Activated naive CD8-positive, alpha-beta T cell treated with anti-CD3 and anti-CD28 coated beads, Interleukin-2, amount 50 U/mL, for 24 hours (primary cell): ENCODE measurements around the gene CMIP.

Experiments used
- ATAC-seq: fragments of 150-1000 bp; cut with Tn5 transposase; one replicate; pipeline ENCODE4 v1.10.0; 2021
- DNase-seq: peaks from one replicate; pipeline ENCODE4 v3.0.0; 2021
- H3K27ac Mint-ChIP-seq: one replicate; pipeline ENCODE4 v1.8.0; 2021; ENCODE audit warnings: mild to moderate bottlenecking, mixed read lengths
- H3K27me3 Mint-ChIP-seq: one replicate; pipeline ENCODE4 v1.8.0; 2021; ENCODE audit warnings: mixed read lengths
- H3K36me3 Mint-ChIP-seq: one replicate; pipeline ENCODE4 v1.8.0; 2021; ENCODE audit warnings: low read depth, mixed read lengths
- H3K4me1 Mint-ChIP-seq: one replicate; pipeline ENCODE4 v1.8.0; 2021; ENCODE audit warnings: mixed read lengths
- H3K4me3 Mint-ChIP-seq: one replicate; pipeline ENCODE4 v1.8.0; 2021; ENCODE audit warnings: mild to moderate bottlenecking, moderate library complexity, mixed read lengths
- H3K9me3 Mint-ChIP-seq: one replicate; pipeline ENCODE4 v1.8.0; 2021; ENCODE audit warnings: mixed read lengths

The CMIP gene

DNA sequence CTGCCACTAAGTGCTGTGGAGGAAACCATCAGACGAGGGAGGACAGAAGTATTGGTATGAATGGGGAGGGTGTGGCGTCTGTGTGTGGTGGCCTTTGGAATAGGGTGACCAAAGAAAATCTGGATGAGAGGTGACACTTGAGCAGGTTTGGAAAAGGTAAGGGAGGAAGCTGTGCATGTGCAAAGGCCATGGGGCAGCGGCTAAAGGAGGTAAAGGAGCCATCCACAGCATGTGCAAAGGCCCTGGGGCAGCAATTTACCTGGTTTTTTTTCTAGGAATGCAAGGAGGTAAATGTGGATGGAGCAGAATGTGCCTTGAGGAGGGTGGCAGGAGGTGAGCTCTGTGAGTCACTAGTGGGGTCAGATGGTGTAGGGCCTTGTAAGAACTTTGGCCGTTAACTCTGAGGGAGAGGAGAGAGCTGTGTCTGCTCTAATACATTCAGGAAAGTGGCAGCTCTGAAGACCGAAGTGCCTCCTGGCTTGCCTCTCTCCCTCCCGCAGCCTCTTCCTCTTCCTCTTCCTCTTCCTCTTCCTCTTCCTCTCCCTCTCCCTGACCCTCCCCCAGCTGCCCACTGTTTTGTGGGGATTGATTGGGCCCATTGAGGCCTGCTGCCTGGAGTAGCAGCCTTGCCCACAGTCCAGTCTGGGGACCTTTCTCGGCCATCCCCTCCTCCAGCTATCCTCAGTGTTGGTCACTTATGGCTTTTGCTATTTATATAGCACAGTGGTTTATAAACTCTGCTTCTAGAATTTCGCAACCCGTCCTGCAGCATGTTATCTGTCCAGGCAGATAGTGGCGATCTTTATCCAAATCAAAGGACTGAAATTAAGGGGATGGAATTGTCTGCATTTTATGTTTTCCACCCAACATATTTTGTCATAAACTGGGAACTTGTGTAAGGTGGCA lies 38.7 kb downstream of the CMIP start:
- Mint-ChIP-seq H3K36me3 (no peaks in the 10 kb centered on the region), H3K4me3 (no peak overlapping the region), H3K4me1 (peaks cover 51% of the 10 kb centered on the region), H3K27me3 (no peaks in the 10 kb centered on the region), H3K27ac (no peak overlapping the region), H3K9me3 (no peaks in the 10 kb centered on the region)
- ATAC-seq (no peak), DNase-seq (no peak)

DNA sequence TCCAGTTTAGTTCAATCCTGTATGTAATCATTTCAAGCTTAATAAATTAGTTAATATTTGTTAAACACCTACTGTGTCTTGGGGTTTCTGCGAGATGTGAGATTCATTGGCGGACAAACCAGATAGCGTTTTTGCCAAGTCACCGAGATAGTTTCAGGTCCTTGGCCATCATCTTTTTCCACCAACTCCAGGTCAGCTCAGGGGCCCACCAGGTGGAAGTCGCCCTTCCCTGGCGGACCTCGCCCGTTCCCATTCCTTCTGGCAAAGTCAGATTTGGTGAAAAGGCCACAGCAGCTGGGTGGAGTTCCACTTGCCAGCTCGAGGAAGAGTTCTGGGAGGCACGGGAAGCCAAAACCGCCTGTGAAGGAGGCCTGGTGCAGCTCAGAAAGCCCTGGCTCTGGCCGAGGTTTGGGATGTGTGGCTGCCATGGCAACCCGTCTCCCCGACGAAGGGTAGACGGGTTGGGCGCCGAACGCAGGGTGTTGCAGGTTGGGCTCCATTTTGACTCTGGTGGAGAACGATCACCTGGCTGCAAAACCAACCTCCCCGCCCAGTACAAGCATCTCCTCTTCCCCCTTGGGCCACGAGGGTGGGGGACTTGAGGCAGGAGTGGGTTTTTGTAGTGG lies 39.5 kb downstream of the CMIP start:
- ATAC-seq (no peak), DNase-seq (no peak)
- H3K4me3 Mint-ChIP-seq: no peak overlapping the region
- no peaks in the 10 kb centered on the region for H3K36me3 Mint-ChIP-seq
- H3K9me3 Mint-ChIP-seq: no peaks in the 10 kb centered on the region
- H3K27ac Mint-ChIP-seq: no peak overlapping the region
- H3K4me1 Mint-ChIP-seq: peaks cover 49% of the 10 kb centered on the region
- no peaks in the 10 kb centered on the region for H3K27me3 Mint-ChIP-seq

DNA sequence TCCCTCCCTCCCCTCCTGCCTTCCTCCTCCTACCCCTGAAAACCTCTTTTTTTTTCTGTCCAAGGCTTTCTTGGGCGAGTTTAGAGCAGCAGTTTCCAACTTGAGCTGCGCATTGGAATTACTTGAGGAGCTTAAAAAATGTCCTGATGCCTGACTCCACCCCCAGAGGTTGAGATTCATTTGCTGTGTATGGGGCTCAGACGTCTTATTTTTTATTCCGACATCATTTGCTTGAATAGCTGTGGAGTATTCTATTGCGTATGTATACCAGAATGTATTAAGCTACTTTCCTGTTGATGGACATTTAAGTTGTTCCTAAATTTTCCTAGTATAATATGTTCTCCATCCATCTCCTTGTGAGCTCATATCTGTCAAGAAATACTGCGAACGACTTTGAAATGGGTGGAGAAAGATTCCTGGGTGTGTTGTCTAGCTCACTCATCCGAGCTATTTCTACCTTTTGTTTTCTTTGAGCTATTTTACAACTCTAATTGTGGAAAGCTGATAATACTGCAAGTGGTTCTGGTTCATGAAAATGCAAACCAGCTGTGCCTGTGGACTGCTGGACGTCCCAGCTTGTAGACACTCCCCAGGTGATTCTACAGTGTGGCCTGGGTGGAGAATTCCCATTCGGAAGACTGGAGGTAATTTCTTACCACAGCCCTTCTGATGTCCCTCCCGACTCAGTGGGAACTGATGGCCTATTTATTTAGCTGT lies 40.5 kb downstream of the CMIP start:
- no peaks in the 10 kb centered on the region for H3K9me3 Mint-ChIP-seq
- no peak overlapping the region for H3K27ac Mint-ChIP-seq
- DNase-seq (no peak), ATAC-seq (no peak)
- no peaks in the 10 kb centered on the region for H3K27me3 Mint-ChIP-seq
- peaks cover 43% of the 10 kb centered on the region for H3K4me1 Mint-ChIP-seq
- no peaks in the 10 kb centered on the region for H3K36me3 Mint-ChIP-seq
- H3K4me3 Mint-ChIP-seq: no peak overlapping the region

DNA sequence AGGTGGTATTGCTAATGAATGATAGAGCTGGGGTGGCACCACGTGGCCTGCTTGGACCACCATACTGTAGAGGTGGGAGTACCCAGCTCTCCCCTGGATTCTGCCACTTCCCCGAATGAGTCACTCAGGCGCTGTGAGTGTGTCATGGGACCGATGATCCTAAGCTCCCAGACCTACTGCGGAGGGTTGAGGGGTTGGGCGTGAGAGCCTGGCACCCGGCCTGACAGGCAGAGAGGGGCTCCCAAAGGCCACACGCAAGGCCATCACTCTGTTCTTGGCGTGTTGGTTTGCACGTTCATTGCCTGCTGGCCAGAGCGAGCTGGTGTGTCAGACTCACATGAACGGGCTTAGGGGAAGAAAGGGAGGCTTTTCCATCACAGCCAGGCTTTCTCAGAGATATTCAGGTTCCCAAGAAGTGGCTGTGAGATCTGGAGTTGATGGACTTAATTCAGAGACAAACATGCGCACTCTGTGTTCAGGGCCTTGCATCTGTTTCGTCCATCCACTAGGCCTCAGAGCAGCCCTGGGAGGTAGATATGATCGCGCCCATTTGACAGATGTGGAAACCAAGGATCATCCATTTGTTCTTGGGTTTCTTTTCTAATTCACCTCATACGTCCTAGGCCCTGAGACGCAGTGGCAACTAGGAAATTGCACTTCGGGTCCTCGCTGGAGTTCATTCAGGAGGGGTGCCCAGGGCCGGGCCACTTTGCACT lies 41.4 kb downstream of the CMIP start:
- Mint-ChIP-seq H3K27me3 (no peaks in the 10 kb centered on the region), H3K4me1 (peaks cover 40% of the 10 kb centered on the region), H3K27ac (no peak overlapping the region), H3K9me3 (no peaks in the 10 kb centered on the region), H3K4me3 (no peak overlapping the region), H3K36me3 (no peaks in the 10 kb centered on the region)
- no peak for ATAC-seq
- DNase-seq: no peak

DNA sequence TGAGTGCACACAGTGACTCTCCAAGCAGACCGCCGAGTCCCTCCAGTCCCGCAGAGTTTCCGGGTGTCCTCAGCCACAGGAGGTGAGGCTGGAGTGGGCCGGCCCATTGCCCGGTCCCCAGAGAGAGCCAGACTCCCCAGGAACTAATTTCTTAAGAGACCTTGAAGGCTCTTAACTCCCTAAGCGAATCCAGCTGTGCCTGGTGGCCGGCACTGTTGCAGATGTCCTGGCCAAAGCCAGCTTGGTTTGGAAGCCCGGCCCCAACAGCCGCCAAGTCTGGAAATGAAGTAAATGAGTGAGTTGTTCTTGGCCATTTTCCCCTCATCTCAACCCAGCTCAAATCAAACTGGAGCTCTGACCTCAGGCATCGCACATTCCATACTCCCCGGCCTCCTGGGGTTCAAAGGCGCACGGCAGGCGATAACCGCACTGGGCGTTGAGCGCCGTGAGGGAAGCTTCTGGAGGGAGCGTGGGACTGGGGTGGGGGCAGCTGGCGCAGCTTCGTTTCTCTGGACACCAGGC lies 42.0 kb downstream of the CMIP start:
- no peaks in the 10 kb centered on the region for H3K36me3 Mint-ChIP-seq
- H3K27me3 Mint-ChIP-seq: no peaks in the 10 kb centered on the region
- no peaks in the 10 kb centered on the region for H3K9me3 Mint-ChIP-seq
- ATAC-seq (no peak), DNase-seq (no peak)
- peaks cover 34% of the 10 kb centered on the region for H3K4me1 Mint-ChIP-seq
- no peak overlapping the region for H3K4me3 Mint-ChIP-seq
- no peak overlapping the region for H3K27ac Mint-ChIP-seq

DNA sequence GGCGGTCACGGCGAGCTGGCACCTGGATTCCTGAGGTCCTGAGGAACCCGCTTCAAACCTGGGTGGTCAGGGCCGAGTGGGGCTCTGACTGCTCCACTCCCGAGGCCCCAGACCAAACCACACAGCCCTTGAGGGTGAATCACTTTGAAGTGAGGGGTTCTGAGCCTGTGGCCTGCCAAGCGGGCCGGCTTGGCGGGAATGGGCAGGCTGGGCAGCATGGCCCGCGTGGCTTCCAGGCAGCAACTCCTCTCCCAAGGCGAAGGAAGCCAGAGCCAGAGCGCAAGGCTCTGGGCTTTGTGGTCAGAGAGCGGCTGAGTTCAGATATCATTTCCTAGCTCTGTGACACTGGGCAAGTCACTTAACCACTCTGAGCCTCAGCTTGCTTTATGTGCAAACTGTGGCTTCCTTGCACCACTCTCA lies 42.7 kb downstream of the CMIP start:
- H3K27ac Mint-ChIP-seq: no peak overlapping the region
- no peak for ATAC-seq
- H3K36me3 Mint-ChIP-seq: no peaks in the 10 kb centered on the region
- H3K9me3 Mint-ChIP-seq: no peaks in the 10 kb centered on the region
- DNase-seq: no peak
- no peaks in the 10 kb centered on the region for H3K27me3 Mint-ChIP-seq
- no peak overlapping the region for H3K4me3 Mint-ChIP-seq
- H3K4me1 Mint-ChIP-seq: peaks cover 28% of the 10 kb centered on the region

DNA sequence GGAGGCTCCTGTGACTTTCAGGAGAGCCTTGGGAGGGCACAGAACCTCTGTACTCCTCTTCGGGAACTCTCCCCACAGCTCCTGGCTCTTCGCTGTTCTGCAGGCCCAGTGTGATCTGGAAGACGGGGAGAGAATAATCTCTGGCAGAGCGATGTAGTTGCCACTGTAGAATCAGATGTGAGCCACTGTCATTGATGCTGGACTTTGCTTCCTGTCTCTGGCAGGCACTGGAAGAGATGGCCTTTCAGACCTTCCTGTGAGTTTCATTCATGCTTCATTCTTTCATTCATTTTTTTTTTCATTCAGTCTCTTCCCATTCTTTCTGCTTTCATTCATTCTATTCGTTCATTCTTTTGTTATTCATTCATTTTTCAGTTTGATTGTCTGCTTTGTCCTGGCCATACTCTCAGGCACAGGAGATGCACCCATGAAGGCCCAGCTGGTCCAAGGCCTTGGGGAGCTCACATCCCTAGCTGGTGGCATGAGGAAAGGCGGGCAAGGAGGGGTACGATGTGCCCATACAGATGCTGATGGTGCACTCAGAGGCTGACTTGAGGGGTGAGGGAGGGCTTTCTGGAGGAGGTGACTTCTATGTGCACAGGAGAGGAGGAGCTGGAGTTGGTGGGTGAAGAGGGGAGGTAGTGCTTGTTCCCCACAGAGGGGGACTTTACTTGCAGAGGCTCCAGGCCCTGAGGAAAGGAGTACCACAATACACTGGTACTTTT lies 44.2 kb downstream of the CMIP start:
- no peaks in the 10 kb centered on the region for H3K27me3 Mint-ChIP-seq
- no peak overlapping the region for H3K4me3 Mint-ChIP-seq
- no peak overlapping the region for H3K27ac Mint-ChIP-seq
- H3K9me3 Mint-ChIP-seq: no peaks in the 10 kb centered on the region
- DNase-seq (no peak), ATAC-seq (no peak)
- peaks cover 24% of the 10 kb centered on the region for H3K4me1 Mint-ChIP-seq
- H3K36me3 Mint-ChIP-seq: no peaks in the 10 kb centered on the region

DNA sequence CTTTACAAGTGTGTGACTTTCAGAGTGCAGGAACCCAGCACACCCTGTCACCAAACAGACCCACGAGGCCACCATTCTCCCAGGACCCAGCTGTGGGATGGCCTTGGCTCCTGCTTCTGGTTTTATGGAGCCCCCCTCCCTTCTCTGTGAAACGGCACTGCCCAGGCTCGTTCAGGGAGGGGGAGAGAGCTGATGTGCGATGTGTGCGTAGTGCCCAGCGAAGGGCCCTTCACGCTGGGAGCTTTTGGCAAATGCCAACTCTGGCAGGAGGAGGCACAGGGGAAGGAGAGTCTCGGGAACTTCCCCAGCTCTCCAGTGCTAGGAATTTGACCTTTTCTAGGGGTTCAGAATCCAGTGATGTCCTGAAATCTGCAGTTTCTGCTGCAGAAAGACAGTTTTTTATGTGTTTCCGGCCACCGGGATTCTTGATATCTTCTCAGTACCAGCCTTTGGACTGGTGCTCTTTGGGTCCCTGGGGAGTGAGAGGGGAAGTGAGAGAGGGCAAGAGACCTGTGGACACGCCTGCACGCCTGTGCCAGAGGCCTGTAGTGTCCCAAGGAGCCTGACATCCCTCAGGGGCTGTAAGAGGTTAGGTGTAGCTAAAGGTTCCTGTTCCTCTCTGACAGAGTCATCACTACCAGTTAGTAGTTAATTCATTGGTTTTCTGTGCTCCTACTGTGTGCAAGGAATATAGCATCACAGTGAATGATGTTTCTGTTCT lies 45.1 kb downstream of the CMIP start:
- ATAC-seq: no peak
- H3K4me1 Mint-ChIP-seq: peaks cover 25% of the 10 kb centered on the region
- DNase-seq: no peak
- H3K27ac Mint-ChIP-seq: peak overlapping the region; percentile 12
- no peaks in the 10 kb centered on the region for H3K9me3 Mint-ChIP-seq
- no peaks in the 10 kb centered on the region for H3K36me3 Mint-ChIP-seq
- no peak overlapping the region for H3K4me3 Mint-ChIP-seq
- no peaks in the 10 kb centered on the region for H3K27me3 Mint-ChIP-seq

DNA sequence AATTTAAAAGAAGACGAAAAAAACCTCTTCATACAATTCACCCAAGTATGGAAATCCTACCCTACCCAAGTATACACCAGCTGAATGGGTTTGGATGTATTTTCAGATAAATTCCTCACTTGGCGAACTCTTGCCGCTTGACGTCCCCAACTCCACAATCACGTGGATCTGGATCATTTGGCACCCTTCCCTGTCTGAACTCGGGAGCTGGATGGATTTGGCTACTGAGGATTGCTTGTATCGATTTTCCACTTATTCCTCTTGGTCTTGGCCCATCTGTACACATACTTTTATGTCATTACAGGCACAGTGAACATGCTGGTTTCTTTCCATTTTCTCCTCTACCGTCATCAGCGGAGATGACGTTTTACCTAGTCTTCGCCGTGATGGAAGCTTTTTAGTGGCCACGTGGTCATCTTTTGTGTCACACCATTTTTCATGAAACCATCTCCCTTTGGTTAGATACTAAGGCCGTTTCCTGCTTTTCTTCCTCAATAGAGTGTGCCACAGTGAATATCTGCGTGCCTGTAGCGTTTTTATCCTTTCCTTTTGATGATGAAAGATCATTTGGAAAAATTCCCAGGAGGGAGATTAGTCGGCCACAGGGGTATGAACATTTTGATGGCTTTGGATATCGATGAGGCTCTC lies 47.1 kb downstream of the CMIP start:
- Mint-ChIP-seq H3K27me3 (no peaks in the 10 kb centered on the region), H3K9me3 (no peaks in the 10 kb centered on the region), H3K27ac (no peak overlapping the region), H3K4me3 (no peak overlapping the region), H3K36me3 (no peaks in the 10 kb centered on the region), H3K4me1 (peaks cover 27% of the 10 kb centered on the region)
- no peak for ATAC-seq
- no peak for DNase-seq

DNA sequence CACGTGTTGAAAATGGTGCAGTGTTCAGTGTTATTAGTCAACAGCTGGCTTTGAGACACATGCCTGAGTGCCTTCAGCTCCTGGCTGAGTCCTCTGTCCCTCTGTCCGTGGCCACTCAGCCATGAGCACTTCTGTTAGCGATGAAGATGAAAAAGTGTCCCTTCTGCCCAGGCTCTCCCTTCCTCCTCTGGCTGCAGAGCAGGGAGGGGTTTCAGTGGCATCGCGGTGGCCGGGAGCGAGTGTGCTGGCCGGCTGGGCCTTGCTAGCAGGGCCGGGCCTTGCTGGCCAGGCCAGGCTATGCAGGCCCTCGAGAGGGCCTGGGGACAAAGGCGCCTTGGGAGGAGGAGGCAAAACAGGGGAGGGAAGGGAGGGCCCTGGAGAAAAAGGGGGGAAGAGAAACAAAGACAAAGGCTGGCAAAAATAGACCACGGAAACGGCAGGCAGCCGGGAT lies 47.7 kb downstream of the CMIP start:
- Mint-ChIP-seq H3K4me3 (no peak overlapping the region), H3K36me3 (no peaks in the 10 kb centered on the region), H3K9me3 (no peaks in the 10 kb centered on the region), H3K27ac (no peak overlapping the region), H3K27me3 (no peaks in the 10 kb centered on the region), H3K4me1 (peaks cover 27% of the 10 kb centered on the region)
- no peak for ATAC-seq
- DNase-seq: no peak

DNA sequence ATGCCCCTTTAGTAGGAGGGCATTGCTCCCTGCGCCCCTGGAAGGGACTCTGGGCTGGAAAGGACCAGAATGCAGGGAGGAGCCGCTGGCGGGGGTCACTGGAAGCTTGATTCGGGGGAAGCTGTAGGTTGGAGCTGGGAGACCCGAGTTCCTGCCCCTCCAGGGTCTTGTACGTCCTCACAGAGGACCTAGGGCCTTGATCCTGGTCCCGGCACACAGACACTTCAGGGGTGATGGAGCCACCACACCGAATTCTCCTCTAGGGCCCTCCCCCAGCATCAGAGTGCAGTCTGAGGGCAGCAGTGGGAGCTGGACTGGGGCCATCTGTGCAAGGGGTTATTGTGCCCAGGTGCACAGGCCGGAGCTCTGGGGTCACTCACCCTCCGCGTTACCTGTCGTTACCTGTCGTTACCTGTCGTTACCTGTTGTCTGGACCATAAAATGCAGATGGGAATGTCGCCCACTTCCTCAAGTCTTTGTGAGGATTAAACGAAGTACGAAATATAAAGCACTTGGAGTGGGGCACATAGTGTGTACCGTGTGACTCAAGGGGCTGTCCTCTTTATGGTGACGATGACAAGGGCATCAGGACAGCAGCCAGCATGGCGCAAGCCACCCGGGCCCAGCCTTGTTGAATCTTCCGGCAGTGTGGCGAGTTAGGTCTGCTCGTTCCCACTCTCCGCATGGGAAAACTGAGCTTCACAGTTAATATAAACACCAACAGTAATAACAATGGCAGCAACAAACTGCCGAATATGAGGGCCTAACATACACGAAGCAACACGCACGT lies 48.6 kb downstream of the CMIP start:
- no peak for ATAC-seq

DNA sequence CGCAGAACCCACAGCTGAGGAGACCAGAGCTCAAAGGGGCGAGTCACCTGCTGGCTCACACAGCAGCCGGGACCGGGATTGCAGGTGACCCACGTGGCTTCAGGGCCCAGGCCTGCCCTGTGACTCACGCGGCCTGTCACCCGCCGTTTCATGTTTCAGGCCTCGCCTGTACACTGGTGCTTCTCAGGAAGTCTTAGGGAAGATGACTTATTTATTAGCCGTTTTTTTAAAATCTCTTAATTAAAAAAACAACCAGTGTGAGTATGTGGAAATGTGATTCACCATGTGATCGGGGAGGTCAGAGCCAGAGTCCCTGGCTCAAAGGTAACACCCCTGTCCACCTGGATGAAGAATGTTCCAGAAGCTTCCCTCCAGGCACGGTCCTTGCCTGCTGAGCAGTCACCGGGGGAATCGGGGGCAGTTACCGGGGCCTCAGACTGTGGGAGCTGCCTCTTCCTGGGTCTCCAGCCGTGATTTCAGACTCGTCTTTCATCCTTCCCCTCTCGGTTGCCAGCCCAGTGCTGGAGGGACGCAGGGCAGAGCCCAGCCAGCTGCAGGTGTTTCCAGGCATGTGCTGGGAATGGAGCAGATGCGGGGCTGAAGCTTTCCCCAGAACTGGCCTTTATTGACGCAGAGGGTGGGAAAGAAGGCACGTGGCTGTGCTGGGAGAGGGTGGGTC lies 49.3 kb downstream of the CMIP start:
- DNase-seq (peak; percentile 27), ATAC-seq (peak; percentile 85)
- Mint-ChIP-seq H3K27ac (no peak overlapping the region), H3K4me1 (peaks cover 29% of the 10 kb centered on the region), H3K9me3 (no peaks in the 10 kb centered on the region), H3K36me3 (no peaks in the 10 kb centered on the region), H3K27me3 (no peaks in the 10 kb centered on the region), H3K4me3 (no peak overlapping the region)

More for the DNA sequence above, 48.6 kb downstream of the CMIP start:
- Mint-ChIP-seq H3K9me3 (no peaks in the 10 kb centered on the region), H3K36me3 (no peaks in the 10 kb centered on the region), H3K4me1 (peaks cover 30% of the 10 kb centered on the region), H3K27ac (no peak overlapping the region), H3K27me3 (no peaks in the 10 kb centered on the region), H3K4me3 (no peak overlapping the region)
- DNase-seq: no peak
